GM20431 (cell line): ENCODE measurements around the gene HES3.

Source experiments
- in situ Hi-C: fragments of 300-500 bp; cut with MseI, MboI; formaldehyde crosslinking; loops from one replicate; pipeline ENCODE4 v1.15.0; 2020; ENCODE audit warnings: low sequenced_read_pairs; ENCODE audit not compliant: unreplicated experiment

HES3 gene

GRCh38 chr1:6243993-6244392 is at the start of gene HES3:
TSS of gene HES3 (plus strand) at chr1:6244179. CDS start at chr1:6244366, 187 bp downstream.
- in situ Hi-C loops, result no loop called here

- in situ Hi-C loops, result no loop called here
These were observed 46.1 kb upstream of the HES3 start for GRCh38 chr1:6197746-6198427.

GRCh38 chr1:6198646-6199297 is 45.2 kb upstream of the HES3 start:
- in situ Hi-C loops, result no loop called here

- in situ Hi-C loops, result no loop called here
These were observed 44.4 kb upstream of the HES3 start, which contains the start of gene RPL22 for GRCh38 chr1:6199298-6200187. TSS of gene RPL22 (minus strand) at chr1:6199595. CDS start at chr1:6199573, 22 bp downstream.

- in situ Hi-C loops, result no loop called here
These were observed 43.7 kb upstream of the HES3 start for GRCh38 chr1:6200188-6200809.

- in situ Hi-C loops, result no loop called here
These were observed 41.7 kb upstream of the HES3 start for GRCh38 chr1:6202256-6202655.

GRCh38 chr1:6205849-6206519 is 38.0 kb upstream of the HES3 start, which contains the start of gene RNF207:
TSS of gene RNF207 (plus strand) at chr1:6206119. CDS start at chr1:6206536, 417 bp downstream.
- in situ Hi-C loops, result no loop called here

GRCh38 chr1:6206520-6206855 is 37.5 kb upstream of the HES3 start:
- in situ Hi-C loops, result no loop called here

- in situ Hi-C loops, result no loop called here
These were observed 36.7 kb upstream of the HES3 start for GRCh38 chr1:6207075-6207885.

- in situ Hi-C loops, result no loop called here
These were observed 36.1 kb upstream of the HES3 start for GRCh38 chr1:6207921-6208320.

- in situ Hi-C loops, result no loop called here
These were observed 35.0 kb upstream of the HES3 start for GRCh38 chr1:6208723-6209660.

- in situ Hi-C loops, result no loop called here
These were observed 34.1 kb upstream of the HES3 start for GRCh38 chr1:6209661-6210580.

GRCh38 chr1:6210591-6211355 is 33.2 kb upstream of the HES3 start:
- in situ Hi-C loops, result no loop called here

GRCh38 chr1:6211731-6212130 is 32.2 kb upstream of the HES3 start:
- in situ Hi-C loops, result no loop called here

GRCh38 chr1:6212193-6212959 is 31.6 kb upstream of the HES3 start:
- in situ Hi-C loops, result no loop called here
